Neural crest cell (in vitro differentiated cells): ENCODE data around the gene POU4F3. TPM values are rescaled to one million over a fixed set of nuclear protein-coding genes. Genes with fewer than 3 reads are reported as not detected.

ENCODE experiments used
- DNase-seq: peaks from one replicate; pipeline ENCODE4 v3.0.0; 2021; ENCODE audit warnings: low read depth, mixed read lengths, low spot score
- H3K27ac Mint-ChIP-seq: one replicate; pipeline ENCODE4 v1.8.0; 2021; ENCODE audit warnings: mild to moderate bottlenecking, mixed read lengths; ENCODE audit not compliant: unreplicated experiment
- H3K27me3 Mint-ChIP-seq: 2 replicates; pipeline ENCODE4 v1.8.0; 2021; ENCODE audit warnings: low read depth, mild to moderate bottlenecking, mixed read lengths
- H3K36me3 Mint-ChIP-seq: 2 replicates; pipeline ENCODE4 v1.8.0; 2021; ENCODE audit warnings: low read depth, mild to moderate bottlenecking, mixed read lengths
- H3K4me1 Mint-ChIP-seq: 2 replicates; pipeline ENCODE4 v1.8.0; 2021; ENCODE audit warnings: mixed read lengths
- H3K4me3 Mint-ChIP-seq: one replicate; pipeline ENCODE4 v1.8.0; 2021; ENCODE audit warnings: mild to moderate bottlenecking, mixed read lengths
- H3K9me3 Mint-ChIP-seq: 2 replicates; pipeline ENCODE4 v1.8.0; 2021; ENCODE audit warnings: mixed read lengths
- total RNA-seq: library from RNA; stranded (reverse); gene quantifications from 2 replicates; pipeline ENCODE4 v1.2.1, GENCODE V29; 2021
- TF ChIP-seq, protein P1 (sequence below): fragments of 200-600 bp; sonication (generic); conservative IDR thresholded peaks from 2 replicates; pipeline ENCODE4 v1.5.0; 2021; ENCODE audit warnings: antibody characterized with exemption, mild to moderate bottlenecking

POU4F3 gene
- total RNA-seq, 1 donor from 2014 or later: 0.09 TPM

DNA sequence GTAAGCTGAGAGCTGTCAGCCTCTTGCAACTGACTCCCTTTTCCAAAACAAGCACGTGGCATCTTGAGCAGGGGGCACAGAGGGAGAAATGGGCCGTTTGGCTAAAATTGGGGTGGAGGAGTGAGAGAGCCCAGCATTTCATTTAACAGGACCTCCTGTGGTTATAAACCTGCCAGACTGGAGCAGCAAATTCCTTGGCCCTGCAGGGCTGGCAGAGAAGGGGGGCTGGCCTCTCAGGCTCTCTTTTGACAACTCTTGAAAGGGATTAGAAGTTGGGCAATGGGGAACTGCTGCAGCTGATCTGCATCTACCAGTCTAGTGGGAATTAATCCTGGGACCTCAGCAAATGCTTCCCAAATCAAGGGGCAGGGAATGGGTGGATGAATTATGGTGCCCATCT lies 7.2 kb upstream of the POU4F3 start:
- TF ChIP-seq, protein P1, sequence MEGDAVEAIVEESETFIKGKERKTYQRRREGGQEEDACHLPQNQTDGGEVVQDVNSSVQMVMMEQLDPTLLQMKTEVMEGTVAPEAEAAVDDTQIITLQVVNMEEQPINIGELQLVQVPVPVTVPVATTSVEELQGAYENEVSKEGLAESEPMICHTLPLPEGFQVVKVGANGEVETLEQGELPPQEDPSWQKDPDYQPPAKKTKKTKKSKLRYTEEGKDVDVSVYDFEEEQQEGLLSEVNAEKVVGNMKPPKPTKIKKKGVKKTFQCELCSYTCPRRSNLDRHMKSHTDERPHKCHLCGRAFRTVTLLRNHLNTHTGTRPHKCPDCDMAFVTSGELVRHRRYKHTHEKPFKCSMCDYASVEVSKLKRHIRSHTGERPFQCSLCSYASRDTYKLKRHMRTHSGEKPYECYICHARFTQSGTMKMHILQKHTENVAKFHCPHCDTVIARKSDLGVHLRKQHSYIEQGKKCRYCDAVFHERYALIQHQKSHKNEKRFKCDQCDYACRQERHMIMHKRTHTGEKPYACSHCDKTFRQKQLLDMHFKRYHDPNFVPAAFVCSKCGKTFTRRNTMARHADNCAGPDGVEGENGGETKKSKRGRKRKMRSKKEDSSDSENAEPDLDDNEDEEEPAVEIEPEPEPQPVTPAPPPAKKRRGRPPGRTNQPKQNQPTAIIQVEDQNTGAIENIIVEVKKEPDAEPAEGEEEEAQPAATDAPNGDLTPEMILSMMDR: no peak
- no peaks in the 10 kb centered on the region for H3K36me3 Mint-ChIP-seq
- peaks cover 96% of the 10 kb centered on the region for H3K27me3 Mint-ChIP-seq
- DNase-seq: no peak
- no peak overlapping the region for H3K4me3 Mint-ChIP-seq
- no peak overlapping the region for H3K27ac Mint-ChIP-seq
- H3K4me1 Mint-ChIP-seq: no peaks in the 10 kb centered on the region
- peaks cover 3% of the 10 kb centered on the region for H3K9me3 Mint-ChIP-seq

DNA sequence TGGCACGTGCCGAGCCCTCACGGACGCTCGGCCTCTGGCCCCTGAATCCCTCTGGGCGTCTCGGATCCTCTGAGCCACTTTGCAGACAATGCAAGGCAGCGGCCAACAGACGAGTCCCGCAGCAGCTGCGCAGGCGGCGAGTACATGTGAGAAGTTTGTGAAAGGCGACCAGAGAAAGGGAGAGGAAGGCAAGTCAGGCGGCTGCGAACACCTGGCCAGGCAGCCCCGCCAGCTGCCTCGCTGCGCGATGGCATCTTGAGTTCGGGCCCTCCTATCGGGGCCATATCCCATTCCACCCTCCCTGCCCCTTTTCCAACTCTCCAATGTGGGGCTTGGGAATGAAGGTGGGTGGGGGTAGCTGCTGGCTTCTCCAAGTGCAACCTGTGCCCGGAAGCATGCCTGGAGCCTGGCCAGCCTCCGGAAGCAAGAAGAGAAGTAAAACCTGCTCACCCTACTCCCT lies 4.5 kb upstream of the POU4F3 start:
- Mint-ChIP-seq H3K27me3 (peaks cover 98% of the 10 kb centered on the region), H3K27ac (no peak overlapping the region), H3K4me1 (peaks cover 5% of the 10 kb centered on the region), H3K36me3 (no peaks in the 10 kb centered on the region), H3K9me3 (peaks cover 3% of the 10 kb centered on the region), H3K4me3 (no peak overlapping the region)
- no peak for DNase-seq
- TF ChIP-seq, protein P1: no peak

DNA sequence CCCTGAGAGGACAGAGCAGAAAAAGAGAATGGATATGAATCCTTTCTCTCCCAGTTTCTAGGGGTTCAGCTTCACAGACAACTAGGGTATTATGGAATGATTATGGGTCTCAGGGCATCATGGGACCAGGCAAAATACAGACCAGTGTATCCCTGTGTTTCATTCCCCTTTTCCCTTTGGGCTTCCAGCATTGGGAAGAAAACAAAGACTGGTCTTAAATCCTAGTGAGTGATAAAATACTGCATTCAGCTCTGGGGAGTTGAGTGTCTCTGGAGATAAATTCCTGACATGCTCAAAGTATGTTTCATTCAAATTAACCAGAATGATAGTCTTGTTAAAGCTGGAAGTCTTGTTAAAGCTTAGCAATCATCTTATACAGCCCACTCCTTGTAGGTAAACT lies 2.4 kb upstream of the POU4F3 start:
- DNase-seq: no peak
- Mint-ChIP-seq H3K27me3 (peaks cover 100% of the 10 kb centered on the region), H3K36me3 (no peaks in the 10 kb centered on the region), H3K9me3 (no peaks in the 10 kb centered on the region), H3K27ac (no peak overlapping the region), H3K4me1 (peaks cover 18% of the 10 kb centered on the region), H3K4me3 (no peak overlapping the region)
- TF ChIP-seq, protein P1: no peak

DNA sequence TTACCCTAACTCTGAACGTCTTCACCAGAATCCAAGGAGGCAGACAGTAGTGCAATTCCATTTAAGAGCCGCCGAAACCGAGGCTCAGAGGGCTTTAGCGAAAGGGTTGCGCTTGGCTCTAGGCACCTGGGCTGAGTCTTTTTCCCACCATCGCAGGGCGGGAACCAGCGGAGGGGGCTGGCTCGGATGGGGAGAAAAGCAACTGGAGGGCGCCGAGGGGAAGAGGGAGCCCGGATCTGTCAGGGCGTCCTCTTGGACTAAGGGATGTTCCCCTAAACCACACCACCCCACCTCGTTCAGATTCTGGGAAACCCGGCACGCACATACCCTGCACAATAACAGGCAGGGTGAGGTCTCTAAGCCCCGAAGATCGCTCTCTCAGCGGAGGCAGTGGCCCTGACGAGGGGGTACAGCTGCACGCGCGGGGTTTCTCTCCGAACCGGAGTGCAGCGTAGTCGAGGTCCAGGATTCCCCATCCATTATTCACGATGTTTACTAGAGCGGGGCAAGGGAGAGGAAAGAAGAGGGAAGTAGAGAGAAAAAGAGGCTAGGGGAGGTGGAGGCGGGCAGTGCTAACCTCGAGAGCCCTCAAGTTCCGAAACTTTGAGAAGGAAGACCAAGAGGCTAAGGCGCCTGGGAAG lies 1.3 kb upstream of the POU4F3 start:
- TF ChIP-seq, protein P1: no peak
- peaks cover 100% of the 10 kb centered on the region for H3K27me3 Mint-ChIP-seq
- no peak overlapping the region for H3K4me3 Mint-ChIP-seq
- no peak for DNase-seq
- H3K27ac Mint-ChIP-seq: no peak overlapping the region
- no peaks in the 10 kb centered on the region for H3K9me3 Mint-ChIP-seq
- peaks cover 18% of the 10 kb centered on the region for H3K4me1 Mint-ChIP-seq
- no peaks in the 10 kb centered on the region for H3K36me3 Mint-ChIP-seq

DNA sequence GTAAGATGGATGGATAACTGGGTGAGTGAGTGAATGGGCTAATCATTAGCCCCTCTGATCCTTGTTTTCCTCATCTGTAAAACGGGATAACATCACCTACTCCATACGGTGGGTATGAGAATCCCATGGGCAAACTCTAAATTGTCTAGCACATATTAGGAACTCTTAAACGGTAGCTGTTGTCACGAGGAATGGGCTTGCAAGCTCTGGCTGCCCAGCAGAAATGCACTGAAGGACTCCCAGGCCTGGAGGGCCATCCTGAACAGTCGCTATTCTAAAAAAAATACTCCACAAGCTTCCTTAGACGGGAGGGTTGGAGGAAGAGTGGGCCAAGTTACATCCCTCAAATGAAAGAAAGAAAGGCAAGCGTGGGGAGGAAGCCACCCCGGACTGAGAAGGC lies 711 bp upstream of the POU4F3 start:
- Mint-ChIP-seq H3K27ac (no peak overlapping the region), H3K36me3 (no peaks in the 10 kb centered on the region), H3K4me1 (peaks cover 18% of the 10 kb centered on the region), H3K4me3 (no peak overlapping the region), H3K27me3 (peaks cover 100% of the 10 kb centered on the region), H3K9me3 (no peaks in the 10 kb centered on the region)
- TF ChIP-seq, protein P1: no peak
- no peak for DNase-seq
